Raji (cell line): Measurements from ENCODE around the gene NUP98.

ENCODE experiments used
- POLR2A ChIP-seq: IDR thresholded peaks from 2 replicates; pipeline ENCODE4 v1.6.1; 2011; ENCODE audit warnings: low read depth, low read length, control low read depth; ENCODE audit not compliant: insufficient read depth

The NUP98 gene

GRCh38 chr11:3659595-3660515 is 137.5 kb downstream of the NUP98 start:
- no peak for TF ChIP-seq POLR2A

GRCh38 chr11:3658252-3658651 is 139.1 kb downstream of the NUP98 start:
- no peak for TF ChIP-seq POLR2A

- no peak for TF ChIP-seq POLR2A
Observed at GRCh38 chr11:3655547-3655946, 141.8 kb downstream of the NUP98 start.

- TF ChIP-seq POLR2A = no peak
Observed at GRCh38 chr11:3645552-3645951, 151.8 kb downstream of the NUP98 start.

- TF ChIP-seq POLR2A = no peak
Observed at GRCh38 chr11:3644817-3645235, 152.5 kb downstream of the NUP98 start, which contains the start of gene ART1. TSS of gene ART1 (plus strand) at chr11:3645128. CDS start at chr11:3659214, 14,086 bp downstream.

- no peak for TF ChIP-seq POLR2A
Observed at GRCh38 chr11:3642071-3642951, 155.0 kb downstream of the NUP98 start.

GRCh38 chr11:3641701-3642070 is 155.7 kb downstream of the NUP98 start, which contains the start of gene ART5:
TSS of gene ART5 (minus strand) at chr11:3641992. CDS start at chr11:3641862, 130 bp downstream.
- no peak for TF ChIP-seq POLR2A

GRCh38 chr11:3641191-3641590 is 156.2 kb downstream of the NUP98 start:
- no peak for TF ChIP-seq POLR2A

- no peak for TF ChIP-seq POLR2A
Observed at GRCh38 chr11:3639841-3640240, 157.5 kb downstream of the NUP98 start.

GRCh38 chr11:3638513-3638912 is 158.8 kb downstream of the NUP98 start:
- TF ChIP-seq POLR2A = no peak

GRCh38 chr11:3637201-3637600 is 160.2 kb downstream of the NUP98 start:
- no peak for TF ChIP-seq POLR2A

GRCh38 chr11:3635641-3636375 is 161.5 kb downstream of the NUP98 start:
- no peak for TF ChIP-seq POLR2A

GRCh38 chr11:3632070-3632660 is 165.2 kb downstream of the NUP98 start:
- no peak for TF ChIP-seq POLR2A

- TF ChIP-seq POLR2A = no peak
Observed at GRCh38 chr11:3631331-3631730, 166.0 kb downstream of the NUP98 start.
